ENCODE measurements around the gene BID.
"Not testable (repeated sequence)": the region's sequence is repeated elsewhere in the genome, so short reads cannot be mapped to it uniquely, and the experiment has no call there.

Gene BID

DNA sequence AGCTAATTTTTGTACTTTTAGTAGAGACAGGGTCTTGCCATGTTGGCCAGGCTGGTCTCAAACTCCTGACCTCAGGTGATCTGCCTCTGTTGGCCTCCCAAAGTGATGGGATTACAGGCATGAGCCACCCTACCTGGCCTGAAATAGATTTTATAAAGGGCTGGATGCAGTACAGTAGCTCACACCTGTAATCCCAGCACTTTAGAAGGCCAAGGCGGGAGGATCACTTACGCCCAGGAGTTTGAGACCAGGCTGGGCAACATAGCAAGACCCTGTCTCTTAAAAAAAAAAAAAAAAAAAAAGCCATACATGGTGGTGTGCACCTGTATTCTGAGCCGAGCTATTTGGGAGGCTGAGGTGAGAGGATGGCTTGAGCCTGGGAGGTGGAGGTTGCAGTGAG lies 76.0 kb downstream of the BID start:
- DNase-seq, result not testable (repeated sequence)

DNA sequence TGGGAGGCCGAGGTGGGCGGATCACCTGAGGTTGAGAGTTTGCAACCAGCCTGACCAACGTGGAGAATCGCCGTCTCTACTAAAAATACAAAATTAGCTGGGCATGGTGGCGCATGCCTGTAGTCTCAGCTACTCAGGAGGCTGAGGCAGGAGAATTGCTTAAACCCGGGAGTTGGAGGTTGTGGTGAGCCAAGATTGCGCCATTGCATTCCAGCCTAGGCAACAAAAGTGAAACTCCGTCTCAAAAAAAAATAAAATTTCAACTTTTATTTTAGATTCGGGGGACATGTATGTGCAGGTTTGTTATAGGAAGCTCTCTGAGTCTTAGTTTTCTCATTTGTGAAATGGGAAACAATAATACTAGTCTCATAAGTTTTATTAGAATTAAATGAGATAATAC lies 77.1 kb downstream of the BID start:
- DNase-seq, result not testable (repeated sequence)

DNA sequence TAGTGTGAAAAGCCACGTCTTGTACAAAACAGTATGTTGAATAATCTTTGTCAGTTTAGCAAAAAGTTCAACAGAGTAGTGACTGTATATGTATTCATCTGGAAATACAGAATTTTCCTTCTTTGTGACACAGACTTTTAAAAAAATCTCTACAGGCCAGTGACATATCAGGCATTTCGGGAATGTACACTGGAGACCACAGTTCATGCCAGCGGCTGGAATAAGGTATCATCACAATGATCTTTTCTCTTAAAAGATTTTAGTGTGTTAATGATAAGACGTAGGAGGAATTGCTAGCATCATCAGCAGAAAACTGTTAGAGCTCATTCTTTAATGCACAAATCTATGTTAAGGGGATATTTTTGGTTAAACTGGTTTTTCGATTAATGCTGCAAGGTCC lies 78.3 kb downstream of the BID start:
- DNase-seq, result no peak

DNA sequence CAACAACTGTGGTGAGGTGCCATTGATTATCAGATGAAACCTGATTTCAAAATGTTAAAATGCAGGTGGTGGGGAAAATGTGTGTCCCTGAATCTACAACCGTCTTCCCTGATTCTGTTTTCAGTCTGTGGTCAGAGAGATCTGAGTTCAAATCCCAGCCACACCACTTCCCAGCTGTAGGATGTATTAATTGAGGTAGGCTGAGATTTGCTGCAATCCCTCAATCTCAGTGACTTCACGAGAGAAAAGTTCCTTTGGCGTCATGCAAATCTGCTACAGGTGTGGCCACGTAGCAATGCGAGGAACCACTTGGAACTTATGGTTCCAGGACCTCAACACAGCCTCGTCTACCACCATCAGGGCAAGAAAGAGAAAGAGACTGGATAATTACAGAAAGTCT lies 79.5 kb downstream of the BID start:
- no peak for DNase-seq

DNA sequence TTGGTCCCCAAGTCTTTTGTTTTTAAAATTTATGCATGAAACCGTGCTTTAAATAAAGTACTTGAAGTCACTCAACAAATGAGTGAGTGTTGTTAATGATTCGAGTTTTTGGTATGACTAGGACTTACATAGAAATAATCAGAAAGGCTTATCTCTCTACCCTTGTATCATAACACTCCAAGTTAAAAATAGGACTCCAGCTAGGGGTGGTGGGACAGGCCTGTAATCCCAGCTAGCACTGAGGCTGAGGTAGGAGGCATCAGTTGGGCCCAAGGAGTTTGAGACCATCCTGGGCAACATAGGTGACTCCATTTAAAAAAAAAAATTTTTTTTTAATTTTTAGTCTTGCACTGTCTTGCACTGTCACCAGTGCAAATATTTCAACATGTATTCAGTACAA lies 80.1 kb downstream of the BID start:
- DNase-seq, result no peak

DNA sequence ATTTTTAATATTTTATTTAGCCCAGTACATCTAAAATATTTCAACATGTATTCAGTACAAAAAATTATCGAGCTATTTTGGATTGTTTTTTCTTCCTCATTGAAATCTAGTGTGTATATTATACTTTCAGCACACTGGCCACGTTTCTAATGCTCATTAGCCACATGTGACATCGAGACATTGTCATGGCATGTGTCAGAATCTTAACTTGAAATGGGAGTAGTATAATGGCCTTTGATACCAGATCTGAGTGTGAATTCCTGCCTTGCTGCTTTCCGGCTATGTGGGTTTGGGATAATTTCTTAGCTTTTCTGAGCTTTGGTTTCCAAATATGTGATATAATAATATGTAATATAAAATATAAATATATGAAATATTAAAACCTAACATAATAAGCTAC lies 81.4 kb downstream of the BID start:
- no peak for DNase-seq

DNA sequence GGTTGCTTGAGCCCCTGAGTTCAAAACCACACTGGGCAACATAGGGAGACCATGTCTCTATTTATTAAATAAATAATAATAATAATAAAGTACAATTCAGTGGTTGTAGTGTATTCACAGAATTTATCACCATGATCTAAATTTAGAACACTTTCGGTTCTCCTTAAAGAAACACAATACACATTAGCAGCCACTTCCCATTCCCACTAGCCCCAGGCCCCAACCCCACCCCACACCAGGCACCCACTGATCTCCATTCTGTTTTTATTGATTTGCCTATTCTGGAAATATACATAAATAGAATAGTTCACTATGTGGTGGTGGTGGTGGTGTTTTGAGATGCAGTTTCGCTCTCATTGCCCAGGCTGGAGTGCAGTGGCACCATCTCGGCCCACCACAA lies 90.0 kb downstream of the BID start:
- DNase-seq, result no peak

Data from KG1 (cell line).